CD4-positive, CD25-positive, alpha-beta regulatory T cell (primary cell): Measurements from ENCODE around the gene BMP6. TPM values are rescaled to one million over a fixed set of nuclear protein-coding genes. Genes with fewer than 3 reads are reported as not detected.
"Not testable (repeated sequence)": the region's sequence is repeated elsewhere in the genome, so short reads cannot be mapped to it uniquely, and the experiment has no call there.

Experiments used
- ATAC-seq, 2 donors: fragments of 150-1000 bp; cut with Tn5 transposase; one replicate each; pipeline ENCODE4 v1.10.0; 2021; ENCODE audit warnings: low read depth in 2 of 2, moderate number of reproducible peaks in 2 of 2, moderate library complexity in 1 of 2
- DNase-seq, 3 donors: peaks; one replicate each; pipeline versions ENCODE4 v3.0.0 to v3.0.0-alpha.2; 2012 to 2022; ENCODE audit warnings: mixed read lengths in 1 of 3
- H3K27ac ChIP-seq: one replicate; pipeline ENCODE4 v1.7.0; 2013; ENCODE audit warnings: mild to moderate bottlenecking, low read length; ENCODE audit not compliant: insufficient read depth, poor library complexity, severe bottlenecking
- H3K27me3 ChIP-seq: one replicate; pipeline ENCODE4 v1.7.0; 2013; ENCODE audit warnings: low read length; ENCODE audit not compliant: control insufficient read depth, insufficient read depth
- H3K36me3 ChIP-seq: one replicate; pipeline ENCODE4 v1.7.0; 2013; ENCODE audit warnings: mild to moderate bottlenecking, low read length, moderate library complexity; ENCODE audit not compliant: control insufficient read depth, insufficient read depth
- H3K4me1 ChIP-seq: 2 replicates; pipeline ENCODE4 v1.7.0; 2013; ENCODE audit warnings: mild to moderate bottlenecking, low read length; ENCODE audit not compliant: insufficient read depth, control insufficient read depth, poor library complexity, severe bottlenecking
- H3K4me3 ChIP-seq: one replicate; pipeline ENCODE4 v1.7.0; 2013; ENCODE audit warnings: low read depth, mild to moderate bottlenecking, low read length, moderate library complexity
- H3K9me3 ChIP-seq, 2 experiments: 1 replicate in 1 of 2; 2 replicates in 1 of 2; pipeline ENCODE4 v1.7.0; 2013; ENCODE audit warnings: low read length in 2 of 2, mild to moderate bottlenecking in 1 of 2, moderate library complexity in 1 of 2; ENCODE audit not compliant: control insufficient read depth in 2 of 2
- H3K27ac Mint-ChIP-seq, 3 donors: one replicate each; pipeline ENCODE4 v1.8.0; 2020 to 2022; ENCODE audit warnings: mild to moderate bottlenecking in 3 of 3, mixed read lengths in 3 of 3, moderate library complexity in 2 of 3
- H3K27me3 Mint-ChIP-seq: one replicate; pipeline ENCODE4 v1.8.0; 2022; ENCODE audit warnings: mild to moderate bottlenecking, mixed read lengths
- H3K36me3 Mint-ChIP-seq: one replicate; pipeline ENCODE4 v1.8.0; 2020; ENCODE audit warnings: mixed read lengths
- H3K4me1 Mint-ChIP-seq, 4 donors: one replicate each; pipeline ENCODE4 v1.8.0; 2020 to 2022; ENCODE audit warnings: mixed read lengths in 4 of 4, mild to moderate bottlenecking in 1 of 4
- H3K4me3 Mint-ChIP-seq, 4 donors: one replicate each; pipeline ENCODE4 v1.8.0; 2020 to 2022; ENCODE audit warnings: mild to moderate bottlenecking in 4 of 4, mixed read lengths in 4 of 4, moderate library complexity in 3 of 4
- H3K9me3 Mint-ChIP-seq, 7 donors: one replicate each; pipeline ENCODE4 v1.8.0; 2020 to 2022; ENCODE audit warnings: mixed read lengths in 7 of 7, mild to moderate bottlenecking in 3 of 7, moderate library complexity in 2 of 7
- polyA plus RNA-seq, 4 donors: library from polyadenylated mRNA; unstranded; fragments of 300-500 nt; fragmentation: Illumina TruSeq; gene quantifications; one replicate each; pipeline ENCODE4 v1.2.3, GENCODE V29; 2021
- total RNA-seq: library from RNA; stranded (reverse); gene quantifications from one replicate; pipeline ENCODE4 v1.2.3, GENCODE V29; 2022

BMP6 gene
- total and polyA plus RNA-seq, 5 donors from 2014 or later: 1.2 TPM; not detected in 4

- Histone ChIP-seq H3K4me3 (no peak overlapping the region), H3K4me1 (no peaks in the 10 kb centered on the region), H3K36me3 (no peaks in the 10 kb centered on the region), H3K27me3 (no peaks in the 10 kb centered on the region), H3K9me3 (no peaks in the 10 kb centered on the region), H3K27ac (no peak overlapping the region)
- Mint-ChIP-seq H3K27me3 (peaks cover 11% of the 10 kb centered on the region), H3K4me1 (no peaks in the 10 kb centered on the region), H3K27ac (no peak overlapping the region), H3K4me3 (no peak overlapping the region), H3K9me3 (no peaks in the 10 kb centered on the region), H3K36me3 (no peaks in the 10 kb centered on the region)
- ATAC-seq: no peak
- no peak for DNase-seq
Observed at GRCh38 chr6:7813193-7813592, 87.3 kb downstream of the BMP6 start.

DNA sequence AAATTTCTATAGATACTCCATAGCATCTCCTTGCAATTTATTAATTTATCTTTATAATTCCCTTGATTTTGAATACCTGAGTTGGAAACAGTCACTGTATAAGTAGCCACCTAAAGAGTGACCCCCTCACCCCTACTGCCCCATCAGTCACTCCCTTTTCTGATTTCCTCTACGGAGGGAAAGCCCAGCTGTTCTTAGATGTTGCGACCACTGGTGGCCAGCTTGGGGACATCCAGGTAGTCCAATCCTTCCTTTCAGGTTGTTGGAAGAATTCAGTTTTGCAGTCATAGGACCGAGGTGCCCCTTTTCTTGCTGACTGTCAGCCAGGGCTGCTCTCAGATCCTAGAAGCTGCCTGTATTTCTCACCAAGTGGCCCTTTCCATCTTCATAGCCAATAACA lies 87.8 kb downstream of the BMP6 start:
- Mint-ChIP-seq H3K27ac (no peak overlapping the region), H3K4me1 (no peaks in the 10 kb centered on the region), H3K27me3 (peaks cover 11% of the 10 kb centered on the region), H3K9me3 (no peaks in the 10 kb centered on the region), H3K4me3 (no peak overlapping the region), H3K36me3 (no peaks in the 10 kb centered on the region)
- Histone ChIP-seq H3K9me3 (no peaks in the 10 kb centered on the region), H3K27ac (no peak overlapping the region), H3K4me3 (no peak overlapping the region), H3K36me3 (no peaks in the 10 kb centered on the region), H3K27me3 (no peaks in the 10 kb centered on the region), H3K4me1 (no peaks in the 10 kb centered on the region)
- DNase-seq (no peak), ATAC-seq (no peak)

GRCh38 chr6:7815716-7816115 lies 89.8 kb downstream of the BMP6 start:
- no peak overlapping the region for H3K27ac ChIP-seq
- no peak overlapping the region for H3K27ac Mint-ChIP-seq

DNA sequence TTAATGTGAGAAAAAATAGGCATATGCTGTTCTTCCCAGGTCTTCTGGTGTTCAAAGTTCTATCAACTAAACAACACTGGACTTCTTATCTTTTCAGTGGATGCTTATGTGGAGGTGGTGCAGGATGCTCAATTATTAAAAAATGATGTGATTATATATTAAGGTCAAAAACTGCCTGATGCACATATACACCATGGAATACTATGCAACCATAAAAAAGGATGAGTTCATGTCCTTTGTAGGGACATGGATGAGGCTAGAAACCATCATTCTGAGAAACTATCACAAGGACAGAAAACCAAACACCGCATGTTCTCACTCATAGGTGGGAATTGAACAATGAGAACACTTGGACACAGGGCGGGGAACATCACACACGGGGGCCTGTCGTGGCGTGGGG lies 91.3 kb downstream of the BMP6 start:
- H3K4me1 ChIP-seq, H3K4me3 Mint-ChIP-seq, H3K27ac ChIP-seq, DNase-seq, ATAC-seq, H3K4me3 ChIP-seq, H3K9me3 ChIP-seq, H3K27ac Mint-ChIP-seq, H3K36me3 ChIP-seq, H3K36me3 Mint-ChIP-seq, H3K4me1 Mint-ChIP-seq, H3K9me3 Mint-ChIP-seq, H3K27me3 ChIP-seq: not testable (repeated sequence)
- peaks cover 12% of the 10 kb centered on the region for H3K27me3 Mint-ChIP-seq

More at GRCh38 chr6:7815716-7816115, 89.8 kb downstream of the BMP6 start:
- H3K27me3 ChIP-seq: no peaks in the 10 kb centered on the region
- Mint-ChIP-seq H3K9me3 (no peaks in the 10 kb centered on the region), H3K27me3 (peaks cover 12% of the 10 kb centered on the region), H3K4me1 (no peaks in the 10 kb centered on the region), H3K4me3 (no peak overlapping the region), H3K36me3 (no peaks in the 10 kb centered on the region)
- H3K4me3 ChIP-seq: no peak overlapping the region
- no peak for ATAC-seq
- no peaks in the 10 kb centered on the region for H3K36me3 ChIP-seq
- H3K9me3 ChIP-seq: no peaks in the 10 kb centered on the region
- DNase-seq: no peak
- no peaks in the 10 kb centered on the region for H3K4me1 ChIP-seq

DNA sequence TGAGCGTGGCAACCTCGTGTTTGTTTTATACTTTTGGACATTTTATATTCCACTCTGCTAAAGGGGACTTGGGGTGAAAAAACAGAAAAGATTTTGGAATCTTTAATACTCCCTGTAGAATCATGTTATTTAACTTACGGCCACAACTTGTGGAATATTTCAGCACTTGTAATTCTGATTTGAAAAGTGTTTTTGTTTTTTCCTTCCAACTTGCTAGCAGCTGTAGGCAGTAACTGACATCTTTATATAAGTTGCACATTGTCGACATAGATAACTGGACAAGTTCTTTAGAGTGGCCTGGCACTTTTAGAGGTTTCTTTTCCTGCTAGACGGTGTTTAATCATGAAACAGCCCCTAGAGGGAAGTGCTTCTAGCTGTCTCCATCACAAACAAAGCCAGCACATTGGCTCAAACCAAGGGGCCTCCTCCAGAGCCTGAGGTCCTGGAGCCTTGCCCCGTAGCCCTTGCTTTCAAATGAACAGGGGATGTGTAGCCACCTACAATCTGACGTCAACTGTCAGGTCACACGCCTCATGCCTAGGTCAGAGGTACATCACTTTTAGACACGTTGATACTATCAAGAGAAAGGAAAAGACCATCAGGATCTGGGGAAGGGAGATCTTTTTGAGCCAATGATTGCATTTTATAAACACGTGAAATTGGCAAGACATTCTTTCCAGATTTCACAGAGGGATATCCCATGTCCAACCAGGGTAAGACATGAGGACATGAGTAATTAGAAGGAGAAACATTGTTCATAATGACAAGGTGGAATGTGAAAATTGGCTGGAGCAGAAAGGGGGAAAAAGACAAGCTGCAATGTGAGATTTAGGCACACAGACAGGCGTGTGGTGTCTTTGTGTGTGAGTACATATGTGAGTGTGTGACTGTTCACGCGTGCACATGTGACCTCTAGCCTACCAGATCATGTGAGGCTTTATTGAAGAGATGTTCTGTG lies 92.6 kb downstream of the BMP6 start:
- Histone ChIP-seq H3K36me3 (no peaks in the 10 kb centered on the region), H3K27me3 (no peaks in the 10 kb centered on the region), H3K9me3 (no peaks in the 10 kb centered on the region), H3K4me1 (no peaks in the 10 kb centered on the region), H3K27ac (no peak overlapping the region), H3K4me3 (no peak overlapping the region)
- Mint-ChIP-seq H3K9me3 (no peaks in the 10 kb centered on the region), H3K4me1 (no peaks in the 10 kb centered on the region), H3K4me3 (no peak overlapping the region), H3K27ac (no peak overlapping the region), H3K27me3 (peaks cover 12% of the 10 kb centered on the region), H3K36me3 (no peaks in the 10 kb centered on the region)
- DNase-seq (no peak), ATAC-seq (no peak)

DNA sequence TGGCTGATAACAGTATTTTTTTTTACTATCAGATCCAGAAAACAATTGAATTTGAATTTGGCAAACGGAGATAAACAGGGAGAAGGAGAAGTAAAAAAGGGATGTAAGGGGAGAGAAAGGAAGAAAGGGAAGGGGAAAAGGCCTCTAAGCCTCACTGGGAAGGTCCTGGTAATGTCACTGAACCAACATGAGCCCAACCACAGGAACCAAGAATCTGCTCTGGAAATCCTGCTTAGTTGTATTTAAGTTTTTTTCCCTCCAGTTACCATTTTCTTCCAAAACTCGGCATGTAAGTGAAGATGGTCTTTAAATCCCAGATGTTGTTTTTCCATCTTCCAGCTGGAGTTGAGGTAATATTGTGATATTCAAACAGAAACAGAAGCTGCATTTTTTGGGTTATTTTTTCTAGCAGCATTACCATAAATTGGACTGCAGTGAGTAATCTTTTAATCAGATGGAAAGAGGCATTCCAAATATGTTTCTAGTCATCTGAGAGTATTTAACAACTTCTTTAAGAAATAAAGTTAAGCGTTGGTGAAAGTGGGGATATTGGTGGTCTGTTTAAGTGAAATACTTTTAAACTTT lies 93.6 kb downstream of the BMP6 start:
- H3K9me3 ChIP-seq: no peaks in the 10 kb centered on the region
- H3K27me3 ChIP-seq: no peaks in the 10 kb centered on the region
- H3K4me1 ChIP-seq: no peaks in the 10 kb centered on the region
- Mint-ChIP-seq H3K9me3 (peaks cover 0 to 3% (median 0%) of the 10 kb centered on the region in 7 donors), H3K27me3 (peaks cover 7% of the 10 kb centered on the region), H3K4me1 (no peaks in the 10 kb centered on the region), H3K27ac (no peak overlapping the region), H3K36me3 (no peaks in the 10 kb centered on the region), H3K4me3 (no peak overlapping the region)
- no peak overlapping the region for H3K4me3 ChIP-seq
- H3K27ac ChIP-seq: no peak overlapping the region
- ATAC-seq: no peak
- H3K36me3 ChIP-seq: no peaks in the 10 kb centered on the region
- no peak for DNase-seq

GRCh38 chr6:7820288-7820835 lies 94.5 kb downstream of the BMP6 start:
- Histone ChIP-seq H3K27me3 (no peaks in the 10 kb centered on the region), H3K27ac (no peak overlapping the region), H3K36me3 (no peaks in the 10 kb centered on the region), H3K9me3 (no peaks in the 10 kb centered on the region), H3K4me1 (no peaks in the 10 kb centered on the region), H3K4me3 (no peak overlapping the region)
- ATAC-seq (no peak), DNase-seq (no peak)
- peaks cover 0 to 3% (median 0%) of the 10 kb centered on the region in 7 donors for H3K9me3 Mint-ChIP-seq
- no peak overlapping the region for H3K27ac Mint-ChIP-seq
- H3K27me3 Mint-ChIP-seq: peaks cover 6% of the 10 kb centered on the region
- no peaks in the 10 kb centered on the region for H3K4me1 Mint-ChIP-seq
- H3K4me3 Mint-ChIP-seq: no peak overlapping the region
- no peaks in the 10 kb centered on the region for H3K36me3 Mint-ChIP-seq
